ENCODE data around the gene SORBS2.
"Not testable (repeated sequence)": the region's sequence is repeated elsewhere in the genome, so short reads cannot be mapped to it uniquely, and the experiment has no call there.

SORBS2 gene

DNA sequence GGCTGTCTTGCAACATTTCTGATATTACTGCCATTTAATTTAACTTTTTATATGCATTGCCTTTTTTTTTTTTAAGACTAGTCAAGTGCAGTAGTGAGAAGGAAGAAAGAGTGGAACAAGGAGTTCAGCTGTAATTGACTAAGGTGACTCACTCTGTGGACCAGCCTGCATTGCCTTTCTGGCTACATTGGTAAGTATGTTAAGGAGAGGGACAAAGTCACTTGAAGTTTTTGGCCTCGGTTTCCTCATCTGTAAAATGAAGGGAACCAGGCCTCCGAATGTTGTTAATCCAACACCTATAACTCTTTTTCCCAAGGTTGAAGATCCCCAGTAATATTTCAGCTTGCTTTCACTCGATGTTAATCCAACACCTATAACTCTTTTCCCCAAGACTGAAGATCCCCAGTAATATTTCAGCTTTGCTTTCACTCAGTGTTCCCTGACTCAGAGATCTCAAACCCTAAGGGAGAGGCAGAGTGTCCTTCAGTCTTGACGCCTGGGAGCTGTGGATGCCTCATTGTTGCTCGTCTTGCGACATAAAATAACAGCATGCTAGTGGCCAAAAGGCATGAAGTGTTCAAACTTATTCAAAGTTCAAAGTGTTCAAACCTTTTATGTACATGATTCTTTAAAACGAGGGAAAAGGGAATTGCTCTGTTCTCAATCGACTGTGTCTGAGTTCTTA, 102.0 kb downstream of the SORBS2 start:
- DNase-seq, result no peak

DNA sequence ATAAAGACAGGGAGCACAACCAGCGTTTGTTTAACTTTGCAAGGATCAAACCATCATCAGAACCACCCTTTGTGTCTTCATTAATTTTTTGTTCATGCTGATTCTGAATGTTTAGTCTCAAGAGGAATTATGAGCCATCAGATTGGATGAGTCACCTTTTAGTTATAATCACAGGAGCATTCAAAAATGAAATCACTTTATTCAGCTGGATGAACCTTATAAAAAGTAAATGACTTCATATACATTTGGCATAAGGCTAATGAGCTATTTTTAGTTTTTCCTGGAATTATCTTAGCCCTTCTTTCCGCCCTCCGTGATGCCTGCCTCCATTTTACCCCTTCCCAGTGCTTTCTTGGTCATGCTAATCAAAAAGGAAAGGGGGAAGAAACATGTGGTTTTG, 103.6 kb downstream of the SORBS2 start:
- no peak for DNase-seq

DNA sequence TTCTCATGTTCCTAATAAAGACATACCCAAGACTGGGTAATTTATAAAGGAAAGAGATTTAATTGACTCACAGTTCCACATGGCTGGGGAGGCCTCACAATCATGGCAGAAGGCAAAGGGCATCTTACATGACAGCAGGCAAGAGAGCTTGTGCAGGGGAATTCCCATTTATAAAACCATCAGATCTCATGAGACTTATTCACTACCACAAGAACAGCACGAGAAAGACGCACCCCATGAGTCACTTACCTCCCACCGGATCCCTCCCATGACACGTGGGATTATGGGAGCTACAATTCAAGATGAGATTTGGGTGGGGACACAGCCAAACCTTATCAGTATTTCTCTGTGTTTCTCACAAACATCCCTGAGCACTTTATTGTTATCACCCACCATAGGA, 104.4 kb downstream of the SORBS2 start:
- not testable (repeated sequence) for DNase-seq

DNA sequence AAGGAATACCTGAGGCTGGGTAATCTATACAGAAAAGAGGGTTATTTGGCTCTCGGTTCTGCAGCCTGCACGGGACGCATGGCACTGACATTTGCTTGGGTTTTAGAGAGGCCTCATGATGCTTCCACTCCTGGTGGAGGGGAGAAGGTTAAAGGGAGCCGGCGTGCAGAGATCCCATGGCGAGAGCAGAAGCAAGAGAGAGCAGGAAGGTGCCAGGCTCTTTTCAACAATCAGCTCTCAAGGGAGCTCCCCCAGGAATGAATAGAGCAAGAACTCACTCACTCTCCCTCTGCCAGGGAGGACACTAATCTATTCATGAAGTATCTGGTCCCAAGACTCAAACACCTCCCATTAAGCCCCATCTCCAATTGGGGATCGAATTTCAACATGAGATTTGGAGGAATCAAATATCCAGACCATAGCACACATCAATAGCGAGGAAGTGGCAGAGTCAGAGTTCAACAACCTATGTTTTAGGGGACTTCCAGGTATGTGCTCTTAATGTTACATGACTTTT, 109.8 kb downstream of the SORBS2 start:
- DNase-seq, result no peak

DNA sequence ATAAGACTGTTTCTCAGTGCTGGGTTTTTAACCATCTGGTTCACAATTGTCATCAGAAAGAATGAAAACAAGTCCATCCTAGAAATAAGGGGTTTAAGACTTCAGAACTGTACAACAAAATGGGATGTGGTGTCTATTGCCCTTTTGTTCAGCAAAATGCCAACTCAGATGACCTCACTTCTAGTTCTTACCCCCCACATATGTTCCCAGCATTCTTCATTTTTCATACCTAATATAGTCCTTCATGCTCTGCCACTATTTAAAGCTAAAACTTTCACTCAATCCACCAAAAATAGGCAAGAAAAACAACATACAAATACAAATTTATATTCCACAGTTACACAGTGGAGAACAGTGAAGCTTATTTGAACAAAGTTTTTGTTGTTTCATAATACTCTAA, 111.4 kb downstream of the SORBS2 start:
- no peak for DNase-seq

DNA sequence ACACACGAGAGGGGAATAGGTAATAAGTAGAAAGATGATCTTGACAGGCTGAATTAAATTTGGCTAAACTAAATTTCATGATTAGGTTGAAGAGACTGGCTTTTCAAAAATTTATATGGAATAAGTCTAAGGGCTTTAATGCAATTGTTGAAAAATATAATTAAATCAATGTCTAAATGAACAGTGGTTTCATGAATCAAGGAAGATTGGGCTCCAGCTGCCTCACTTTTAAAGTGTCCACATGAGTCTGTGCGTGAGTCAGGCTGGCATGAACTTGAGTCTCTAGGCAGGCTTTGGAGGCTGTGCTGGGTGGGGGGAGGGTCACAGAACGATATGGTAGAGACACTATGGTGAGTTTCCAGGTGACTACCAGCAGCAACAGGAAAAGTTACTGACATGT, 111.9 kb downstream of the SORBS2 start:
- no peak for DNase-seq

DNA sequence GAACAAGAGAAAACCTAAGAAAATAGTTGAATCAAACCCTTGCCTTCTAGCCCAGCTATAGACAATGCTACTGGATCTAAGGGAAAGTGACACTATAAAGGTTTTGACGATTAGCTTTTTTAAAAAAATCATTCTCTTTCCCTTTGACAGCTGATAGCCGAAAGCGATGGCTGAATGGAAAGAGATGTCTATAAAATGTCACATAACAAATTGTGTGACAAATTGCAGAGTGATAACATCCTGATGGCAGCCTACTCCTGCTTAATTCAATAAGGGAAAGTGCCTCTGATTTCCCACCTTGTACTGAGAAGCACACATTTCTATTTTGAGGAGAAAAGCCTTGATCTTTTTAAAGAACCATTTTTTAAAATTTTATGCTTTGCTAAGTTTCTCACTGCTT, 114.5 kb downstream of the SORBS2 start:
- no peak for DNase-seq

DNA sequence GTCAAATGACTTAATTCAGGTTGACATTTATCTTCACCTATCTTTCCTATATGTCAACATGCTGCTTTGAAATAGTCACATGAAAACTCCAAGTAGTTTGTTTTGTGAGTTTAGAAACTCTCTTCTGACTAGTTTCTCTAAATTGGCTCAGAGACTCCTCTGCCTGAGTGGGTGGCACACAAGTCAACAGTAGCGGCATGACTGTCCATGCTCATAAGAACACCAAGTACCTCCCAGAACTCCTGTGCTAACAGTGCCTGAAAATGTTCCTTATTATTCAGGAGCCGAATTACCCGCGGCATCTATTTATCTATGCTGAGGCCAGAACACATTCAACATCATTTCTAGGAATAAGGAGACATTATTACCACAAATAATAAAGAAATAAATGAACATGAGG, 116.3 kb downstream of the SORBS2 start:
- no peak for DNase-seq

DNA sequence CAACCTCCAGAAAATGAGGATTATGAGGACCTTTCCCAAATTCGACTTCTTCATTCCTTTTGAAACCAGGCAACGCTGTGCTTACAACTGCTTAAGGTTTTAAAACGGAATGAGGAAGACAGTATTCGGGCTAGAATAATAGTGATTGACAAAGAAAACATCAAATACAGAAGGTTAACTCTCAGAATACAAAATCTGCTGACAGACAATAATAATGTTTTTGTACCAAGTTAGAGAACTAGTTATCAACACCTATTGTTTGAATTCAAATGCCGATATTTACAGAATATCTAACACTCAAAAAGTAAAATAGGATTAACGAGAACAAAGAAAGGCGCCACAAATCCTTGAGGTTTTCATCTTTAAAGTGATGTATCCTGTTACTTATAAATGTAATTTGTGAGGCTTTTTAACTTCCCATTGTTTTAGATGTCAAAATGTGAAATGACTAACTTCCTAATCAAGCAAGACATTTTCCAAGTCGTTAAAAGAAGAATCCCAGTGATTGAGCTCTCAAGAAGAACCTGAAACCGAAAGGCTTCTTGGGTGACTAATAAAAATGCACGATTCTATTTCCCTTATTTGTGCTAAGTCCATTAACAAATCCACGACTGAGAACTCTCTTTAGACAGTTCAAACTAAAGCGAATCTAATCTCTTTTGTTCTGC, 118.3 kb downstream of the SORBS2 start:
- no peak for DNase-seq

DNA sequence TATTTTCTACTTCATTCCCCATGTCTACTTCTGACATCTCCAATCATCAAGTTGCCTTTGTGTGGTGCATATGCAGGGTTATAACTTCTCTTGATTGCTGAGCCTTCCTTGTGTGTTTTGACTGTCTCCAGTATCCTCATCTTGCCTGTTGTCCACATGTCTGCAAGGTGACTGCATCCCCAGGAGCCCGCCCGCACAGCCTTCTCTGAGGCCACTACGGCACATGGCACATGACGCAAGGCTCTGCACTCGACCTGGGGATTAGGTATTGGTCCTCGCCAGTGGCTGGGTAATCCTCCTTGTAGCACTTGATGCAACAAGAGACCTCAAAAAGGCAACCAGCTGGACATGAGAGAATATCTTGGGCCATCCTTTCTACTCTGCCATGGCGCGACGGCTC, 122.6 kb downstream of the SORBS2 start:
- no peak for DNase-seq

DNA sequence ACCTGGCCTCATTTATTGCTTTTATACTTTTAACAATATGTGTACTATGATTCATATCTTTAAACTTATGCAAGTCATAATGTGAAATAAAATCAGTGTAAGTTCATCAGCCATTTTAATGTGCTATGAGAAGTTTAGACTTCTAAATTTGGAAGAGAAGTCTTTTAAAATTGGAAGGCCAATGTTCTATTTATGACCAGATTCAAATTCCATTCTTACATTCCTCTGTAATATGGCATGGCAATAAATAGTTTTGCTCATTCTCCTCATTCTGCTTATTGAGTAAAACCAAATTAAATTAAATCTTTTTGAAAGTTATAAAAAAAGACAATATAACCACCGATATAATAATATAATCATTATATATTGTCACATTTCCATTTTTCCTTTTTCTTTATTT, 126.2 kb downstream of the SORBS2 start:
- no peak for DNase-seq

DNA sequence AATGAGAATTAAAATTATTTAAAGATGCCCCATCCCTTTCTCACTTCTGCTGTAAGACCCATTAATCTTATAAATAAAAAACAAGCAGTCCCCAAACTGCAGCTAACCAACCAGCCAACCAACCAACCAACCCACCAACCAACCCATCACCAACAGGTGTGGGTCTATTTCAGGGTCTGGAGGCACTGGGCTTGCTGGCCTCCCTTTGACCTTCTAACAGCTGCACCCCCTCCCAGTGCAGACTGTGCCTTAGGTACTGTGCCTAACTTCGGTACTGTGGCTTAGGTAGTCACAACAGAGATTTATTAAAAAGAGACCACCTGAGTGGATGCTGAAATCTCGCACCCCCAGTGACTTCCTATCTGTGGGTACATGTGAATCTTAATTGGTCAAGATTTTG, 128.1 kb downstream of the SORBS2 start:
- DNase-seq, result no peak

DNA sequence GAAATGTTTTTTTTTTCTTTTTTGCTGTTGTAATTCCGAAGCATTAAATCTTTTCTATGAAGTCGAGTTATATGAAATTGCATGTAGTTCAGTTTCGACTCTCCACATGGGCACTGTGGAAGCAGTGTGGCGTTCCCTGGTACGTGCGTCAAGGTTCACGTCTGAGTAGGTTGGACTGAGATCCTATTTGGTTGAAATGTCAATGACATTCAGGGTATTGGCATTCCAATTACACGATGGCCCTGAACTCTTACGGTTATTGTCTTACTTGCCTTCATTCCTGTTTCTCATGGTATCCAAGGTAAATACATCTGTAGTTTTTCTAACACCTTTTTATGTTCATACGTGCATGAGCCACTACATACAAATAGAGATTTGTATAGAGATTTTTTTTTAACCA, 128.8 kb downstream of the SORBS2 start:
- DNase-seq, result no peak

DNA sequence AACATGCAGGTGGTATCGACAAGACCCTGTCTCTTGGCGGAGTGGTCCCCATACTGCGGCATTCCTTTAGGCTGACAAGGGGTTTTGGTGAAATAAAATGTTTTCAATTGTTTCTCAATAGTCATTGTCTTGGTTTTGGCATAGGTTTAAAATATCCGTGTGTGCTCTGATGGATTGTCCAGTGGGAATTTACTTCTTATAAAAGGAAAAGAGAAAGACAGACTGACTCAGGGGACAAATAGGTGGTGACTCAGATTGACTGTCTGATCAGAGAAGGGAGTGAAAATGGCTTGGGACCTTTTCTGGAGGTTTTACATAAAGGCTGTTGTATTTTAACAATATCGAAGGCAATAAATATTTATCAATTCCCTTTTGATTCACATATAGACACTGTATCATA, 129.8 kb downstream of the SORBS2 start:
- DNase-seq, result no peak

DNA sequence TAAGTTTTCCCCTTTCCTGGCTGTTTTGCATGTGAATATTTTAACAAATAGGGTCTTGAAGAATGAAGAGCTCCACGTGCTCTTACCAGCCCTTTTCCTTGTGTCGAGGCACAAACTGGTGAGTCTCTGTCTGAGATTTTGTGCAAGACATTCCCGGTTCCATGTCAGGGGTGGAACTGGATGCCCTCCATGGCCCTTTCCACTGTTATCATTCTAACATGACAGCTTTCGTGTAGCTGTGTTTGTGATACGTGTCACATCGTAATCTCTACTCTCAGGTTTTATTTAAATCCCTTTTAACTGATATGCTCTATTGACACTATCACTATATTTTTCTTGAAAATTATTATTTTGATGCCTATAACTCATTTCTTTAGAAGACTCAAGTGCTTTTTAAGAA, 130.4 kb downstream of the SORBS2 start:
- DNase-seq, result no peak

DNA sequence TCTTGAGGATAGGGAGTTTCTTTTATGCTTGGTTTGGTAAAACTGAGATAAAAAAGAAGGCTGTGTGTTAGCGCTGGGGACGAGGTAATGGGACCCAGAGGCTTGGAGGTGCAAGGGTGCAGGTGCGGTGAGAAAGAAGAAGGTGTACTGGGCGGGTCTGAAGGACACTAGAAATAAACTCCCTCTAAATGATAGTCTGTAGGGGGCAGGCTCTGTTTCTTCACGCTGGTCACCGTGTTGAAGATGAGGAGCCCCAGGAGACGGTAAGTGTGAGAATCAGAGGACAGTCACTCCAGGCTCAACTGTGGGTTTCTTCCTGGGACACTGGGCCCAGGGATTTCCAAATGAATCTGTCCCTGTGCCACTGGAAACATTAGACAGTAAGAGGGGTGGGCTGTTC, 131.4 kb downstream of the SORBS2 start:
- no peak for DNase-seq

DNA sequence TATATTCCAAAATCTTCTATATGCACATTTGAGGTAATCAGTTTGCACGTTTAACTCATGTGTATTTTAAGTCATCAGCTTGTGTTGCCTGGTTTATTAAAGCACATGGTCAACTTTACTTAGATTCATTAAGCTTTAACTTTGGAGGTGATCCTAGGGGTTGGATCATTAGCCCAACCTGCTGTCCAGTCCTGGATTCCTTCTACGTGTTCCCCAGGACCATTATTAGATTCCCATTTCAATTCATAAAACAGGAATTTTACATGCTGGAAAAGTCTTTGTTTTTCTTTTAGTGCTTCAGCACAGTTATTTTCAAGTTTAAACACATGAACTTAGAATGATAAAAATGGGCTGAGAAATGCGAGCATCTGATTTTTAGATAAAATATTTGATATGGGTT, 132.5 kb downstream of the SORBS2 start:
- no peak for DNase-seq

DNA sequence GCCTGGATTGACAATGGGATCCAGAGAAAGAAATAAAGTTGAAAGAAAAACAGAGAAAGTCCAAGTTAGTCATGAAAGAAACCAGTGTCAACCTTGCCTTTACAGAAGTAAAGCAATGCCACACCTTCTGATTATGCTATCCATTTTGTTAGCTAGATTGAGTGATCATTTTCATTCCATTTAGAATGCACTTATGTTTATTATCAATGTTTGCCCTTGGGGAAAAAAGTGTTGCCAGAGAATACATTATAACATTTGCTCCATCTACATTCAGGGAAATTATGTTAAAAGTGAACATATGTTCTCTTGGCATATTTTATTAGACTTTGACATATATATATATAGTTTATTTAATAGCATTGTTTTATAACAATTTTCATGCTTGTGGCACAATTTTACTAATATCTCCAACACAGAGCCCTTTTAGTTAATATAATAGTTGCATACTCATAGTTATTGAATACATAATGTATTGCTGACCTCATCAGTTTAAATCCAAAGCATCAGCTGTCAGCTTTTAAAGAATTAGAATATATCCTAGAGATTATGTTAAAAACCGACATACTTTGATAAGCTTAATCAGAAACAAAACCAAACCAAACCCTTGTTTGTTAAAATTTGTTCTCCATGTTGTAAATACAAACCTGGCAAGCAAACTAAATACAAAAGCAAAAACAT, 134.2 kb downstream of the SORBS2 start:
- DNase-seq, result no peak

DNA sequence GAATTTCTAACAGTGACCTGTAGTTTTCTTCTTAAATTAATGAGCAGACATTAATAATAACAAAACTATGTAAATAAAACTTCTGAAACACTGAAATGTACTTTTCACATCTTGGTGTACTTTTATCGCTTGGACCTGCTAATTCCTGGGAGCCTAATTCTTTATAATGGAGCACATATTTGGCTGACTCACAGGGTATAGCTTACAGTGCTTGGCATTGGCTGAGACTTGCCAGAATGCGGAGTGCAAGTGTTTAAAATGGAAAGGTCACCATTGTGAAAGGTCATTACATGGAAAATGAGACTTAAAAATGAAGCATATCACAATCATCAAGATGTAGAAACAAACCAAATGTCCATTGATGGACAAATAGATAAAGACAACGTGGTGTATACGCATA, 139.4 kb downstream of the SORBS2 start:
- DNase-seq, result no peak

DNA sequence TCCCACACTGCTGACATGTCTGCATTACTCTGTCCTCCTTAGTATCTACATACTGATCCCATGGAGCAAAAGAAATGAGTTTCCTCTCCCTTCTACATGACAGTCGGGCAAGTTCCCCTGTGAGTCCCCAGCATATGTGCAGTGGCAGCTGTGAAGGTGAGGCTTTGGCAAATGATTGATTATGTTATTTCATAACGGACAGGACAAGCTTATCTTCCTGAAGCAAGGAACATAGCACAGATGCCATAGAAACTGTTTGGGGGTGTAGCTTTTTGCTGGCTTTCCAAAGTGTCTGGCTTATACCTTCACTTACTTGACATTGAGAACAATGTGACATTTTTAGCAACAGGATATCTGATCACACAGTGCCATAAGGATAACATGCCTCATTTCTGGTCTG, 139.8 kb downstream of the SORBS2 start:
- DNase-seq, result no peak

DNA sequence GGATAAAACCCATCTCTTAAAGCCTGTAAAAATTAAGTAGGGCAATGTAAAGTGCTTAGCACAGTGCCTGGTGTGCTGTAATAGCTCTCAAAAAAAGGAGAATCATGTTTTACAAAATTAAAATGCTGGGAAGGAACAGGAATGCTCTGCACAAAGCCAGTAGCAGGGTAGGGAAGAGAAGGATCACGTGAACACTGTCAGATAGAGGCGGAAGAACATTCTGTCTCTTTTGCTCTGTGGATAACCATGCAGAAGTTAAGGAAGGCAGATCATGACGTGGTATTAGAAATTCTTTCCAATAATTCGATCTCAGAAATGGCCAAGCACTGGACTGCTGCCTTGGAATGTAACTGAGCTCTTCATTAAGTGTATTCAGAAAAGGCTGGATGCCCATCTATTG, 140.5 kb downstream of the SORBS2 start:
- DNase-seq, result no peak

DNA sequence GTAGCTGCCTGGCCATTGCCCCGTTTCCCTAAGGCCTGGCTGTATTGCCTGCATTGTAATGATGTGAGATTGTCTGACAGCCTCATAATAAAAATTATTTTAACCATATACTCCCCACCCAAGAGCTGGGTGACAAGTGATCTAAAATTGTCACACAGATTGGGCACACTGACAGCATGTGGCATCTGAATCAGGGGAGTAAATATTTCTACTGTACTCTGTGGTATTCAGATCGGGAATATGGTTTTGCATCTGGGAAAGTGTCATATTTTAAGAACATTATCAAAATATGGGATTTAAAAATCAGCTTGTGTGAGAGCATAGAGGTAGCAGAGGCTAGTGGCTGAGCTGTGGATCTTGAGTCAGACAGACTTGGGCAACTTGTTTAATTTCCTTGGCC, 140.9 kb downstream of the SORBS2 start:
- no peak for DNase-seq

DNA sequence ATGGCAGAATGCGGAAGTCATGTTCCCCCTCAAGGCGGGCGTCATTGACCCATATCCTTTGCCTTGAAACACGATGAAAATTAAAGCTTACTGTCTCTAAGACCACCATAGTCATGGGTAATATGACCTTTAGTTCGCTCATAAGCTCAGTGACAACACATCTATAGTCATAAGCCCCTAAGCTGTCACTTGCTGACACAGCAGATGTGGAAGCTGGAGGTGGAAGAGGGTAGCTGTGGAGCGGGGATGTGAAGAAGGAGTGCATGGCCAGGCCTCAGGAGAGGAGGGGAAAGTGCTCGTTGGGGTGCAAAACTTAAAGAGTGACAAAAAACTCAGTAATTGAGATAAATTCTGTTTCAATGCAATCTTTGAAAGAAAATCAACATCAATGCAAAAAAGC, 142.7 kb downstream of the SORBS2 start:
- no peak for DNase-seq

DNA sequence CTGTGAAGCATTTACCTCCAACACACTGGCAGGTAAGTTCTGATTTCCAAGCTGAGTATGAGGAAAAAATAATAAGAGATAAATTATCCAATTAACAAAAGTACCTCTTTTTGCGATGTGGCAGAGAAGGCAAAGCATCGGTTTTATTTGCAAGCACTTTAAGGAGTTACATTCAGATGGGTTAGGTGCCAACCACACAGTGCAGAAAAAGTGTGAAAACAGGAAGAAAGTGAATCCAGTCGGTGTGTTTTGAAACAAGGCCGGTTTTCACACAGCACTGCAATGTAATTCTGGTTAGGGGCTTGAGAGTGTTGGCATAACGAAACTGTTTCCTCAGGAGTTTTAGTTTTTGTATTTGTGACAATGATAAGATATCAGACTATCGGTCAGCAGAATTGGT, 145.8 kb downstream of the SORBS2 start:
- no peak for DNase-seq

All from effector CD8-positive, alpha-beta T cell (primary cell).